Activated CD8-positive, alpha-beta T cell treated with anti-CD3 and anti-CD28 coated beads for 36 hours (primary cell): Measurements from ENCODE around the gene FNIP2. TPM values are rescaled to one million over a fixed set of nuclear protein-coding genes. Genes with fewer than 3 reads are reported as not detected.
A peak's percentile ranks its signal among the peaks of the same experiment; 100 is the strongest.

Experiments
- ATAC-seq: fragments of 200-7000 bp; cut with Tn5 transposase; one replicate; pipeline ENCODE4 v1.10.0; 2021; ENCODE audit warnings: mild to moderate bottlenecking, moderate library complexity
- CTCF ChIA-PET: fragments of 350-600 bp; sonication (Branson Sonifier 250); formaldehyde crosslinking; loops from one replicate; lab custom pipeline; 2021; ENCODE audit warnings: antibody characterized with exemption; lab: Charles Lee
- POLR2A ChIA-PET: fragments of 350-600 bp; sonication (Branson Sonifier 250); formaldehyde crosslinking; loops from one replicate; lab custom pipeline; 2021; ENCODE audit warnings: antibody characterized with exemption; lab: Charles Lee
- DNase-seq: peaks from one replicate; pipeline ENCODE4 v3.0.0-alpha.2; 2020
- H3K27ac Mint-ChIP-seq: one replicate; pipeline ENCODE4 v1.8.0; 2021; ENCODE audit warnings: mild to moderate bottlenecking, mixed read lengths
- H3K27me3 Mint-ChIP-seq: one replicate; pipeline ENCODE4 v1.8.0; 2021; ENCODE audit warnings: mixed read lengths
- H3K36me3 Mint-ChIP-seq: one replicate; pipeline ENCODE4 v1.8.0; 2021; ENCODE audit warnings: low read depth, mixed read lengths
- H3K4me1 Mint-ChIP-seq: one replicate; pipeline ENCODE4 v1.8.0; 2021; ENCODE audit warnings: low read depth, mixed read lengths
- H3K4me3 Mint-ChIP-seq: one replicate; pipeline ENCODE4 v1.8.0; 2021; ENCODE audit warnings: mild to moderate bottlenecking, moderate library complexity, mixed read lengths
- H3K9me3 Mint-ChIP-seq: one replicate; pipeline ENCODE4 v1.8.0; 2021; ENCODE audit warnings: mixed read lengths
- CTCF ChIP-seq: fragments of 200-600 bp; IDR thresholded peaks from one replicate; pipeline ENCODE4 v1.8.0; 2022; ENCODE audit warnings: antibody characterized with exemption, mild to moderate bottlenecking
- intact Hi-C: fragments of 100-400 bp; cut with micrococcal nuclease; formaldehyde crosslinking; loops from one replicate; pipeline ENCODE4 v1.10.0; 2022
- total RNA-seq, 2 experiments: library from RNA; stranded (reverse); gene quantifications; one replicate each; pipeline ENCODE4 v1.2.3, GENCODE V29; 2021

The FNIP2 gene
- total RNA-seq = 10 to 100 TPM; 11.2 to 11.7 TPM

DNA sequence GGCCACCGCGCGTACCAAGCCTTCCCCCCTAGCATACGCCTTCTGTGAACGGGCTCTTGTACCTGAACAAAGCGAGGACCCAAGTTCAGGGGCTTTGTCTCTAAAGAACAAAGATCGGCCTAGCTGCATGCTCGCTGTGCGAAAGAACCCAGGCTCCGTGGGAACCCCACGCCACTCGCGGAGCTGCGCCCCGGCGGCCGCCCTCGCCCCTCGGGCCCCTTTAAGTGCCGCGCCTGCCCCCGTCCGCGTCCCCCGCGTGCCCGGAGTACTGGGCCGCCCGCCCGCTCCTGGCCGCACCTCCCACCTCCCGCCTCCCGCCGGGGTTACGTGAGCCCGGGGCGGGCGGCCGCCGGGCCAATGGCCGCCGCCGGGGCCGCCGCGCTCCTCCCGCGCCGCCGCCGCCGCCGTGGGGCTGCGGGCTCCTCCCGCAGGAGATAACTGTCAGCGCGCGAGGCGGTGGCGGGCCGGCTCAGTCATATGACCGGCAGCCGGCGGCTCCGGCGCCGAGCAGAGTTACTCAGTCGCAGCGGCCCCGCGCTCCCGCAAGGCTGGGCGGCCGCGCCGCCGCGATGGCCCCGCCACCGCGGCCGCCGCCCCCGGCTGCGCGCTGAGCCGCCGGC is at the start of gene FNIP2:
Gene FNIP2, plus strand, starts transcription at position 472 of the 620 bp plus-strand sequence. CDS start 187 bp downstream, outside the sequence.
- intact Hi-C loops = no loop called here
- H3K9me3 Mint-ChIP-seq = no peaks in the 10 kb centered on the region
- H3K4me1 Mint-ChIP-seq = peaks cover 38% of the 10 kb centered on the region
- POLR2A ChIA-PET = interaction anchor here (1.0 to 1.5 kb wide), 3 partner anchors 21 to 47 kb away, joined by 3 read pairs; no protein-coding TSS in a partner anchor
- CTCF ChIA-PET = interaction anchor here (1.6 kb wide), 2 partner anchors 58 to 98 kb away, joined by 4 to 5 read pairs; partner anchors contain the start of gene C4orf46
- TF ChIP-seq CTCF = no peak
- H3K27ac Mint-ChIP-seq = peak within 1 kb of the TSS; percentile 95
- ATAC-seq = peak; percentile 71
- peak; percentile 64 for DNase-seq
- peaks cover 2% of the 10 kb centered on the region for H3K36me3 Mint-ChIP-seq
- H3K27me3 Mint-ChIP-seq = no peaks in the 10 kb centered on the region
- peak within 1 kb of the TSS; percentile 99 for H3K4me3 Mint-ChIP-seq

GRCh38 chr4:158721680-158722079 is 47.1 kb upstream of the FNIP2 start:
- CTCF ChIA-PET = interaction anchor here (0.9 kb wide), 1 partner anchor 15 kb away, joined by 3 read pairs; no protein-coding TSS in a partner anchor
- H3K4me1 Mint-ChIP-seq = peaks cover 49% of the 10 kb centered on the region
- DNase-seq = no peak
- POLR2A ChIA-PET = interaction anchor here (0.6 to 1.7 kb wide), 3 partner anchors 18 to 51 kb away, joined by 3 to 6 read pairs (median 3); partner anchors contain the start of gene FNIP2
- H3K4me3 Mint-ChIP-seq = peak overlapping the region; percentile 93
- ATAC-seq = no peak
- intact Hi-C loops = loop anchor here (5.0 to 10.0 kb wide), 4 partner anchors 49 to 483 kb away; partner anchors contain the start of genes C4orf46 and ETFDH
- H3K27ac Mint-ChIP-seq = peak overlapping the region; percentile 98
- H3K36me3 Mint-ChIP-seq = peaks cover 54% of the 10 kb centered on the region
- H3K9me3 Mint-ChIP-seq = no peaks in the 10 kb centered on the region
- peaks cover 4% of the 10 kb centered on the region for H3K27me3 Mint-ChIP-seq
- TF ChIP-seq CTCF = no peak

- Mint-ChIP-seq H3K4me1 (peaks cover 51% of the 10 kb centered on the region), H3K27me3 (peaks cover 7% of the 10 kb centered on the region), H3K36me3 (peaks cover 51% of the 10 kb centered on the region), H3K4me3 (peak overlapping the region; percentile 93), H3K9me3 (no peaks in the 10 kb centered on the region), H3K27ac (peak overlapping the region; percentile 98)
- no peak for TF ChIP-seq CTCF
- ChIA-PET POLR2A (interaction anchor here (0.6 to 1.7 kb wide), 3 partner anchors 19 to 52 kb away, joined by 3 to 6 read pairs (median 3); partner anchors contain the start of gene FNIP2), CTCF (interaction anchor here (0.9 kb wide), 1 partner anchor 15 kb away, joined by 3 read pairs; no protein-coding TSS in a partner anchor)
- DNase-seq (peak; percentile 22), ATAC-seq (no peak)
- intact Hi-C loops = loop anchor here (5.0 to 10.0 kb wide), 4 partner anchors 50 to 482 kb away; partner anchors contain the start of genes C4orf46 and ETFDH
Observed at GRCh38 chr4:158722291-158722916, 46.4 kb upstream of the FNIP2 start.

DNA sequence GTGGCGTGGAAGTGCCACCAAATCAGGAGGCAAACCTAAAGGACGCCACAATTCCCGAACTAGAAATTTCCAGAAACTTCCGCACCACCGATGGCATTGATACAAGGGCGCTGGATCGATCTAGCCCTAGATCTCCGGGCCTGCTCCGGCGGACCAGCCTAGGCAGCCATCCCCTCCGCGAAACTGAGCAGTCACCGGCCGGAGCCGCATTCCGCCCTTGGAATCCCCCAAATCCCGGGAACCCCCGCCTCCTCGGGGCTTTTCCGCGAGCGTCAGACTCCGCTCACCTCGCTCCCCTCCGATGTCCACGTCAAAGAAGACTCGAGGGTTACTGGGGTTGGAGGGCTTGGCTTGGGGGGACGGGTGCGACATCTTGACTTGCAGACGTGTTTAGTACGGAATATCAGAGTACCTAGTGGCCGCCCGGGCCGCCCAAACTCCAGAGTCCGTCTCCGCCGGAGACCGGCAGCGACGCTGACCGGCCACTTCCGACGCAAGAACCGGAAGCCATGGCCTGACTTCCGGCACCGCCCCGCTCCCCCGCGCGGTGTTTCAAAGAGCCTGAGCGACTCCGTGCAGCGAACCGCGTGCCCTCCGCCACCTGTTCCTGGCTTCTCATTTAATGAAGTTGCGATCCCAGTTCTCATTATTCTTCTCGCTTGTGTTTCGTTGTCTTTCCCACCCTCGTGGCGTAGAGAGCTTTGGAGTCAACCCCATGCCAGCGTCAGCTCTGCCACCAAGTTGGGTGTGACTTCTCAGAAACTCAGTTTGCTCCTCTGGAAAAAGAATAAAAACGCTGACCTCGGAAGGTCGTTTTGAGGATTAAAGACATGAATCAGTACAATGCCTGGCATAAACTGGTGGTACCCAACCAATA is 45.7 kb upstream of the FNIP2 start, which contains the start of gene PPID:
Gene PPID, minus strand, starts transcription at position 480 of the 877 bp plus-strand sequence. Its CDS starts 108 bp downstream, at position 372.
- Mint-ChIP-seq H3K9me3 (no peaks in the 10 kb centered on the region), H3K27me3 (peaks cover 7% of the 10 kb centered on the region), H3K4me1 (peaks cover 54% of the 10 kb centered on the region), H3K36me3 (peaks cover 43% of the 10 kb centered on the region), H3K4me3 (peak within 1 kb of the TSS; percentile 93), H3K27ac (peak within 1 kb of the TSS; percentile 98)
- intact Hi-C loops = loop anchor here (5.0 to 10.0 kb wide), 4 partner anchors 51 to 482 kb away; partner anchors contain the start of genes C4orf46 and ETFDH
- POLR2A ChIA-PET = interaction anchor here (0.6 to 1.2 kb wide), 3 partner anchors 12 to 87 kb away, joined by 3 read pairs; no protein-coding TSS in a partner anchor
- CTCF ChIA-PET = interaction anchor here (0.8 to 1.8 kb wide), 2 partner anchors 51 to 128 kb away, joined by 3 to 10 read pairs; partner anchors contain the start of gene ETFDH
- ATAC-seq (peak; percentile 92), DNase-seq (peak; percentile 90)
- no peak for TF ChIP-seq CTCF
